Smooth muscle cell (in vitro differentiated cells): ENCODE measurements around the gene TBC1D12. TPM values are rescaled to one million over a fixed set of nuclear protein-coding genes. Genes with fewer than 3 reads are reported as not detected.

ENCODE experiments used
- DNase-seq: peaks from one replicate; lab custom pipeline; 2025; ENCODE audit not compliant: unreplicated experiment; lab: John Stamatoyannopoulos, UW
- H2AFZ ChIP-seq: fragments of 200-600 bp; sonication (generic); 2 replicates; pipeline ENCODE4 v1.6.0; 2016; ENCODE audit warnings: antibody characterized with exemption, low read depth, mild to moderate bottlenecking
- H3F3A ChIP-seq: fragments of 200-600 bp; sonication (generic); 2 replicates; pipeline ENCODE4 v1.6.0; 2017; ENCODE audit warnings: antibody characterized with exemption, low read depth
- H3K27ac ChIP-seq: fragments of 200-600 bp; sonication (generic); 2 replicates; pipeline ENCODE4 v1.5.1; 2016; ENCODE audit warnings: low read depth, mild to moderate bottlenecking
- H3K27me3 ChIP-seq: fragments of 200-600 bp; sonication (generic); 2 replicates; pipeline ENCODE4 v1.6.1; 2016; ENCODE audit warnings: low read depth, mild to moderate bottlenecking
- H3K36me3 ChIP-seq: fragments of 200-600 bp; sonication (generic); 2 replicates; pipeline ENCODE4 v1.5.1; 2016; ENCODE audit warnings: low read depth
- H3K4me1 ChIP-seq: fragments of 200-600 bp; sonication (generic); 2 replicates; pipeline ENCODE4 v1.5.1; 2016; ENCODE audit warnings: low read depth
- H3K4me2 ChIP-seq: fragments of 200-600 bp; sonication (generic); 2 replicates; pipeline ENCODE4 v1.6.0; 2016; ENCODE audit warnings: mild to moderate bottlenecking
- H3K4me3 ChIP-seq: fragments of 200-600 bp; sonication (generic); 2 replicates; pipeline ENCODE4 v1.5.1; 2016; ENCODE audit warnings: mild to moderate bottlenecking
- H3K79me2 ChIP-seq: fragments of 200-600 bp; sonication (generic); 2 replicates; pipeline ENCODE4 v1.6.0; 2016; ENCODE audit warnings: low read depth, mild to moderate bottlenecking
- H3K9ac ChIP-seq: fragments of 200-600 bp; sonication (generic); 2 replicates; pipeline ENCODE4 v1.6.0; 2016; ENCODE audit warnings: low read depth
- H3K9me3 ChIP-seq: fragments of 200-600 bp; sonication (generic); replicated peaks from 2 replicates; pipeline ENCODE4 v1.5.1; 2016; ENCODE audit warnings: low read depth
- H4K20me1 ChIP-seq: fragments of 200-600 bp; sonication (generic); 2 replicates; pipeline ENCODE4 v1.6.0; 2016; ENCODE audit warnings: low read depth
- WGBS: methylation state at CpG from one replicate; pipeline ENCODE4 v1.1.7; 2016; ENCODE audit warnings: low lambda C conversion rate; 5-methylcytosine and 5-hydroxymethylcytosine counted together
- polyA plus RNA-seq: library from polyadenylated mRNA; unstranded; fragments of >200 nt; fragmentation: Nextera tagmentation; extraction: Ambion mirVana; gene quantifications from 2 replicates; pipeline ENCODE4 v1.2.1, GENCODE V29; 2016
- total RNA-seq: library from RNA; depleted of rRNA; stranded (reverse); fragments of >200 nt; gene quantifications from 2 replicates; pipeline ENCODE4 v1.2.3, GENCODE V29; 2014
- TF ChIP-seq, protein P1 (sequence below): fragments of 200-600 bp; sonication (generic); IDR thresholded peaks from 2 replicates; pipeline ENCODE4 v1.5.1; 2017; ENCODE audit warnings: borderline replicate concordance, mild to moderate bottlenecking, antibody characterized with exemption; ENCODE audit not compliant: insufficient read depth, poor library complexity, severe bottlenecking

TBC1D12 gene
- total and polyA plus RNA-seq, 2 experiments from 2014 or later: 3.8 to 9.4 TPM

GRCh38 chr10:94363251-94363565 is 39.1 kb upstream of the TBC1D12 start:
- no peak overlapping the region for H3K27ac ChIP-seq
- TF ChIP-seq, protein P1, sequence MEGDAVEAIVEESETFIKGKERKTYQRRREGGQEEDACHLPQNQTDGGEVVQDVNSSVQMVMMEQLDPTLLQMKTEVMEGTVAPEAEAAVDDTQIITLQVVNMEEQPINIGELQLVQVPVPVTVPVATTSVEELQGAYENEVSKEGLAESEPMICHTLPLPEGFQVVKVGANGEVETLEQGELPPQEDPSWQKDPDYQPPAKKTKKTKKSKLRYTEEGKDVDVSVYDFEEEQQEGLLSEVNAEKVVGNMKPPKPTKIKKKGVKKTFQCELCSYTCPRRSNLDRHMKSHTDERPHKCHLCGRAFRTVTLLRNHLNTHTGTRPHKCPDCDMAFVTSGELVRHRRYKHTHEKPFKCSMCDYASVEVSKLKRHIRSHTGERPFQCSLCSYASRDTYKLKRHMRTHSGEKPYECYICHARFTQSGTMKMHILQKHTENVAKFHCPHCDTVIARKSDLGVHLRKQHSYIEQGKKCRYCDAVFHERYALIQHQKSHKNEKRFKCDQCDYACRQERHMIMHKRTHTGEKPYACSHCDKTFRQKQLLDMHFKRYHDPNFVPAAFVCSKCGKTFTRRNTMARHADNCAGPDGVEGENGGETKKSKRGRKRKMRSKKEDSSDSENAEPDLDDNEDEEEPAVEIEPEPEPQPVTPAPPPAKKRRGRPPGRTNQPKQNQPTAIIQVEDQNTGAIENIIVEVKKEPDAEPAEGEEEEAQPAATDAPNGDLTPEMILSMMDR: no peak
- no peak overlapping the region for H3K9ac ChIP-seq
- H3K4me3 ChIP-seq: peak overlapping the region; percentile 55
- 60% methylated on average over 8 of the region's 8 CpGs for WGBS
- DNase-seq: no peak
- H3K36me3 ChIP-seq: no peaks in the 10 kb centered on the region
- peaks cover 12% of the 10 kb centered on the region for H3K4me1 ChIP-seq
- peaks cover 13% of the 10 kb centered on the region for H3F3A ChIP-seq
- peaks cover 20% of the 10 kb centered on the region for H3K79me2 ChIP-seq
- no peaks in the 10 kb centered on the region for H3K9me3 ChIP-seq
- no peaks in the 10 kb centered on the region for H3K27me3 ChIP-seq
- peak overlapping the region; percentile 99 for H2AFZ ChIP-seq
- H4K20me1 ChIP-seq: peaks cover 14% of the 10 kb centered on the region
- H3K4me2 ChIP-seq: peak overlapping the region; percentile 86

GRCh38 chr10:94364482-94364881 is 37.9 kb upstream of the TBC1D12 start:
- Histone ChIP-seq H3F3A (peaks cover 3% of the 10 kb centered on the region), H3K4me1 (peaks cover 12% of the 10 kb centered on the region), H3K4me3 (no peak overlapping the region), H3K27me3 (no peaks in the 10 kb centered on the region), H3K27ac (no peak overlapping the region), H3K36me3 (no peaks in the 10 kb centered on the region), H3K4me2 (no peak overlapping the region), H3K9ac (no peak overlapping the region), H2AFZ (no peak overlapping the region), H3K79me2 (peaks cover 20% of the 10 kb centered on the region), H4K20me1 (peaks cover 3% of the 10 kb centered on the region), H3K9me3 (no peaks in the 10 kb centered on the region)
- 79% methylated on average over 1 of the region's 1 CpG for WGBS
- DNase-seq: no peak
- TF ChIP-seq, protein P1: no peak

- Histone ChIP-seq H2AFZ (no peak overlapping the region), H3K9me3 (no peaks in the 10 kb centered on the region)
Measured at GRCh38 chr10:94366382-94366781, 36.0 kb upstream of the TBC1D12 start.

DNA sequence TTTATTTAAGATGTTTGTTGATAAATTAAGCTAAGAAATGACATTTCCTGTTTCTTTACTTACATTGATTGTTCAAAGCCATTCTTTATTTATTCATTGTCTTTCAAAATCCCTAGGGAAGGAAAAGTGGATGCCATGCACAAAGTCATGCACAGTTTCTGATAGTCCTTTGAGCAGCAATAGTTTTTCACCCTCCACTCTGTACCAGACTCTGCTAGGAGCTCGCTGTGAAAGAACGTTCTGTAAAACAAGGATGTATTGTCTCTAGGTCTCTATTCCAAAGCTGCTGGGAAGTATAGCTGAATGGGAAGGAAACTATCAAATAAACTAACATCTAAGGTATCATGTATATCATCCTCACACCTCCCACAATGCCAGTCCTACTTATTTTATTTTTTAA is 31.8 kb upstream of the TBC1D12 start:
- Histone ChIP-seq H3K27ac (no peak overlapping the region), H2AFZ (no peak overlapping the region), H3F3A (no peaks in the 10 kb centered on the region), H3K36me3 (no peaks in the 10 kb centered on the region), H4K20me1 (no peaks in the 10 kb centered on the region), H3K27me3 (peaks cover 8% of the 10 kb centered on the region), H3K9ac (no peak overlapping the region), H3K4me3 (no peak overlapping the region), H3K9me3 (no peaks in the 10 kb centered on the region), H3K4me1 (no peaks in the 10 kb centered on the region), H3K79me2 (no peaks in the 10 kb centered on the region), H3K4me2 (no peak overlapping the region)
- WGBS: 84% methylated on average over 2 of the region's 2 CpGs
- DNase-seq: no peak
- TF ChIP-seq, protein P1: no peak

More at GRCh38 chr10:94366382-94366781, 36.0 kb upstream of the TBC1D12 start:
- DNase-seq: no peak
- no peaks in the 10 kb centered on the region for H3F3A ChIP-seq
- no peak overlapping the region for H3K4me2 ChIP-seq
- 97% methylated on average over 3 of the region's 3 CpGs for WGBS
- no peak overlapping the region for H3K9ac ChIP-seq
- no peak overlapping the region for H3K27ac ChIP-seq
- TF ChIP-seq, protein P1: no peak
- peaks cover 10% of the 10 kb centered on the region for H3K4me1 ChIP-seq
- peaks cover 7% of the 10 kb centered on the region for H3K79me2 ChIP-seq
- no peaks in the 10 kb centered on the region for H3K27me3 ChIP-seq
- no peak overlapping the region for H3K4me3 ChIP-seq
- no peaks in the 10 kb centered on the region for H4K20me1 ChIP-seq
- no peaks in the 10 kb centered on the region for H3K36me3 ChIP-seq
